Sigmoid colon (tissue), 3 donors: ENCODE measurements around the gene ROBO1.

Experiments used
- CTCF ChIP-seq, 4 experiments: fragments of 450-650 bp in 3 of 4; fragments of 200-600 bp in 1 of 4; IDR thresholded peaks; one replicate each; pipeline ENCODE4 v1.5.1; 2016 to 2019; ENCODE audit warnings: antibody characterized with exemption in 4 of 4, mild to moderate bottlenecking in 3 of 4, moderate library complexity in 2 of 4
- POLR2A ChIP-seq, 2 donors: fragments of 450-650 bp; IDR thresholded peaks; one replicate each; pipeline ENCODE4 v1.6.1; 2016; ENCODE audit warnings: antibody characterized with exemption in 2 of 2, mild to moderate bottlenecking in 2 of 2, moderate library complexity in 2 of 2

- TF ChIP-seq CTCF (IDR thresholded peaks at IDR 0.05) = no peak
- no peak for TF ChIP-seq POLR2A (IDR thresholded peaks at IDR 0.05)
Measured at GRCh38 chr3:78972617-78973301, 795.0 kb downstream of the ROBO1 start.
